ENCODE data around the gene PPEF1. TPM values are rescaled to one million over a fixed set of nuclear protein-coding genes. Genes with fewer than 3 reads are reported as not detected.

Gene PPEF1
- total RNA-seq, 1 experiment from 2014 or later = 0.52 TPM

DNA sequence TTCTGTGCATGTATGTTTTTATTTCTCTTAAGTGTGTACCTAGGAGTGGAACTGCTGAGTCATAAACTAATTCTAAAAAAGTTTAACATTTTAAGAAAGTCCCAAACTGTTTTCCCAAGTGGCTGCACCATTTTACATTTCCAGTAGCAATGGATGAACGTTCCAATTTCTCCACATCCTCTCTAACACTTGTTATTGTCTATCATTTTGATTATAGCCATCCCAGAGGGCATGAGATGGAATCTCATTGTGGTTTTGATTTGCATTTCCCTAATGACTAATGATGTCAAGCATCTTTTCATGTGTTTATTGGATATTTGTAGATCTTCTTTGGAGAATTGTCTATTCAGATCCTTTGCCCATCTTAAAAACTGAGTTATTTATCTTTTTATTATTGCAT is 82.5 kb downstream of the PPEF1 start:
- no peaks in the 10 kb centered on the region for H3K27me3 ChIP-seq (ENCODE audit: insufficient read depth, low read length)

More for the DNA sequence above, 82.5 kb downstream of the PPEF1 start:
- no peak overlapping the region for H2AFZ ChIP-seq (ENCODE audit: low read length)
- H3K4me1 ChIP-seq (ENCODE audit: insufficient read depth, low read length) = no peaks in the 10 kb centered on the region
- Mint-ChIP-seq H3K4me3 (no peak overlapping the region), H3K4me1 (peaks cover 10% of the 10 kb centered on the region in 2 experiments), H3K36me3 (ENCODE audit: insufficient read depth in 1 of 3, low read depth in 3 of 3) (no peaks in the 10 kb centered on the region; a peak in 1 of 7 replicates), H3K27me3 (ENCODE audit: low read depth) (no peaks in the 10 kb centered on the region; the same call in 1 of the 2 replicates), H3K9me3 (peaks cover 62 to 68% of the 10 kb centered on the region in 2 experiments), H3K27ac (no peak overlapping the region)
- H3T11ph ChIP-seq (ENCODE audit: low read length) = no peak overlapping the region
- TF ChIP-seq, protein P1, sequence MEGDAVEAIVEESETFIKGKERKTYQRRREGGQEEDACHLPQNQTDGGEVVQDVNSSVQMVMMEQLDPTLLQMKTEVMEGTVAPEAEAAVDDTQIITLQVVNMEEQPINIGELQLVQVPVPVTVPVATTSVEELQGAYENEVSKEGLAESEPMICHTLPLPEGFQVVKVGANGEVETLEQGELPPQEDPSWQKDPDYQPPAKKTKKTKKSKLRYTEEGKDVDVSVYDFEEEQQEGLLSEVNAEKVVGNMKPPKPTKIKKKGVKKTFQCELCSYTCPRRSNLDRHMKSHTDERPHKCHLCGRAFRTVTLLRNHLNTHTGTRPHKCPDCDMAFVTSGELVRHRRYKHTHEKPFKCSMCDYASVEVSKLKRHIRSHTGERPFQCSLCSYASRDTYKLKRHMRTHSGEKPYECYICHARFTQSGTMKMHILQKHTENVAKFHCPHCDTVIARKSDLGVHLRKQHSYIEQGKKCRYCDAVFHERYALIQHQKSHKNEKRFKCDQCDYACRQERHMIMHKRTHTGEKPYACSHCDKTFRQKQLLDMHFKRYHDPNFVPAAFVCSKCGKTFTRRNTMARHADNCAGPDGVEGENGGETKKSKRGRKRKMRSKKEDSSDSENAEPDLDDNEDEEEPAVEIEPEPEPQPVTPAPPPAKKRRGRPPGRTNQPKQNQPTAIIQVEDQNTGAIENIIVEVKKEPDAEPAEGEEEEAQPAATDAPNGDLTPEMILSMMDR (conservative IDR thresholded peaks at IDR 0.05) = no peak
- no peak overlapping the region for H3K18ac ChIP-seq (ENCODE audit: insufficient read length, low read depth, low read length)
- H3K56ac ChIP-seq (ENCODE audit: insufficient read length, low read depth, low read length) = no peak overlapping the region
- H3K27ac ChIP-seq (ENCODE audit: insufficient read length, low read depth, low read length) = no peak overlapping the region
- H3K23ac ChIP-seq (ENCODE audit: insufficient read length, low read depth, low read length) = no peak overlapping the region
- WGBS (ENCODE audit: extremely low coverage, insufficient read length, low lambda C conversion rate) = no CpG with 5 or more reads among the region's 1 CpG
- no peaks in the 10 kb centered on the region for H3K23me2 ChIP-seq (ENCODE audit: insufficient read length, low read depth, low read length, poor library complexity, severe bottlenecking)
- no peak overlapping the region for H2BK20ac ChIP-seq (ENCODE audit: low read depth, low read length, poor library complexity, severe bottlenecking)
- H2BK5ac ChIP-seq (ENCODE audit: insufficient read length, low read length) = no peak overlapping the region
- no peaks in the 10 kb centered on the region for H4K20me1 ChIP-seq (ENCODE audit: control insufficient read depth, insufficient read depth, insufficient read length)
- H4K8ac ChIP-seq (replicated peaks; ENCODE audit: insufficient read length, low read depth, low read length) = no peak overlapping the region
- H3K4me2 ChIP-seq (ENCODE audit: insufficient read depth, insufficient read length, low read length) = no peak overlapping the region
- H4K91ac ChIP-seq (ENCODE audit: insufficient read length, low read depth, low read length) = no peak overlapping the region
- peaks cover 10% of the 10 kb centered on the region for H3K9me3 ChIP-seq (ENCODE audit: control insufficient read depth, low read depth, low read length)
- no peak overlapping the region for H2BK15ac ChIP-seq (ENCODE audit: low read depth, low read length)
- H3K14ac ChIP-seq (ENCODE audit: insufficient read depth, low read length) = no peak overlapping the region
- H2BK120ac ChIP-seq (ENCODE audit: low read depth, low read length, poor library complexity, severe bottlenecking) = no peak overlapping the region
- H3K79me1 ChIP-seq (ENCODE audit: insufficient read depth, low read depth, low read length, poor library complexity, severe bottlenecking) = no peaks in the 10 kb centered on the region
- H2AK5ac ChIP-seq (ENCODE audit: insufficient read length, low read length) = no peak overlapping the region
- H3K4ac ChIP-seq (ENCODE audit: low read depth, low read length) = no peak overlapping the region
- H3K9ac ChIP-seq (ENCODE audit: extremely low read depth, insufficient read length, low read length) = no peak overlapping the region
- H4K5ac ChIP-seq (ENCODE audit: insufficient read length, low read depth, low read length) = no peak overlapping the region
- no peaks in the 10 kb centered on the region for H3K79me2 ChIP-seq (ENCODE audit: insufficient read depth, low read length)
- DNase-seq = no peak
- H2BK12ac ChIP-seq (ENCODE audit: insufficient read length, low read depth, low read length) = no peak overlapping the region

All from H9 (cell line).